Activated CD8-positive, alpha-beta memory T cell treated with anti-CD3 and anti-CD28 coated beads, Interleukin-2, amount 50 U/mL, for 4 hours (primary cell): ENCODE results near the gene CD68.
"Not testable (repeated sequence)": the region's sequence is repeated elsewhere in the genome, so short reads cannot be mapped to it uniquely, and the experiment has no call there.

Experiments
- DNase-seq: peaks from one replicate; pipeline ENCODE4 v3.0.0-alpha.2; 2020

The CD68 gene

DNA sequence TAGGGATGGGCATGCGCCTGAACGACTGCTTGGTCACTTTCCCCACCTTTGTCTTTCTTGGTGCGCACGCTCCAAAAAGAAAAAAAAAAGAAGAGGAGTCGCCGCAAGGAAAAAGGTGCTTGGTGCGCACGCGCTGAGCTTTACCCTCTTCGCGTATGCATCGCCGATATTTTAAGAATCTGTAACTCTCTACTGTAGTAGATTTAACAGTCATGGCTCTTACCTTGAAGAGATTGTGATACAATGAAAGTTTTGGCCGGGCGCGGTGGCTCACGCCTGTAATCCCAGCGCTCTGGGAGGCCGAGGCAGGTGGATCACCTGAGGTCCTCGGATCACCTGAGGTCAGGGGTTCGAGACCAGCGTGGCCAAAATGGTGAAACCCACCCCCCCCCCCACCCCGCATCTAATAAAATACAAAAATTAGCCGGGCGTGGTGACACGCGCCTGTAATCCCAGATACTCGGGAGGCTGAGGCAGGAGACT lies 35.9 kb downstream of the CD68 start:
- no peak for DNase-seq

- no peak for DNase-seq
These were observed 39.2 kb downstream of the CD68 start for GRCh38 chr17:7618608-7619007.

GRCh38 chr17:7620835-7621234 lies 41.4 kb downstream of the CD68 start:
- DNase-seq = no peak

- no peak for DNase-seq
These were observed 44.2 kb downstream of the CD68 start for GRCh38 chr17:7623661-7624060.

DNA sequence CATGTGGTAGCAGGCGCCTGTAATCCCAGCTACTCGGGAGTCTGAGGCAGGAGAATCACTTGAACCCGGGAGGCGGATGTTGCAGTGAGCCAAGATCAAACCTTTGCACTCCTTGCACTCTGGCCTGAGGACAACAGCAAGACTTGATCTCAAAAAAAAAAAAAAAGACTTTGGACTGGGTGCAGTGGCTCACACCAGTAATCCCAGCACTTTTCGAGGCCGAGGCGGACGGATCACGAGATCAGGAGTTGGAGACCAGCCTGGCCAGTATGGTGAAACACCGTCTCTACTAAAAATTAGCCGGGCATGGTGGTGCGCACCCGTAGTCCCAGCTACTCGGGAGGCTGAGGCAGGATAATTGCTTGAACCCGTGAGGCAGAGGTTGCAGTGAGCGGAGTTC lies 46.3 kb downstream of the CD68 start:
- not testable (repeated sequence) for DNase-seq

DNA sequence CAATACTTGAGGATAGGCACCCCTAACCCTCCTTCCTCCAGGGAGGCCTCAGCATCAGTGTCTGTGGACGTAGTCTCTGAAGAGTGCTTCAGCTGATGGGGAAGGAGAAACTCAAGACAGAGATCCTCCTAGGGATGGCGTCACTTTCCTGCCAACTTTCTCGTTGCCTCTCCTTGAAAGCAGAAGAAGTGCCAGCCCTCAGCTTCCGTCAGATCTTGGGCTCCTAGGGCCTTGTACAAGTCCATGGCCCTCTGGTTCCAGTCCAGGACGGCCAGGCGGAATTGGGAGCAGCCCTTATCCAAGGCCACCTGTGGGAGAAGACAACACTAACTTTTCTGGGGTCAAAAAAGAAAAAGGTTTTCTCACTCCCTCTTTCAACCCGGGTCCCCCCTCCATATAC lies 46.9 kb downstream of the CD68 start:
- no peak for DNase-seq

GRCh38 chr17:7626956-7627249 lies 47.5 kb downstream of the CD68 start:
- DNase-seq = no peak

GRCh38 chr17:7627250-7628121 lies 48.0 kb downstream of the CD68 start, which contains the start of gene SAT2:
SAT2 (minus strand) TSS chr17:7627821; CDS start chr17:7627635, 186 bp downstream.
- DNase-seq = peak; percentile 85

DNA sequence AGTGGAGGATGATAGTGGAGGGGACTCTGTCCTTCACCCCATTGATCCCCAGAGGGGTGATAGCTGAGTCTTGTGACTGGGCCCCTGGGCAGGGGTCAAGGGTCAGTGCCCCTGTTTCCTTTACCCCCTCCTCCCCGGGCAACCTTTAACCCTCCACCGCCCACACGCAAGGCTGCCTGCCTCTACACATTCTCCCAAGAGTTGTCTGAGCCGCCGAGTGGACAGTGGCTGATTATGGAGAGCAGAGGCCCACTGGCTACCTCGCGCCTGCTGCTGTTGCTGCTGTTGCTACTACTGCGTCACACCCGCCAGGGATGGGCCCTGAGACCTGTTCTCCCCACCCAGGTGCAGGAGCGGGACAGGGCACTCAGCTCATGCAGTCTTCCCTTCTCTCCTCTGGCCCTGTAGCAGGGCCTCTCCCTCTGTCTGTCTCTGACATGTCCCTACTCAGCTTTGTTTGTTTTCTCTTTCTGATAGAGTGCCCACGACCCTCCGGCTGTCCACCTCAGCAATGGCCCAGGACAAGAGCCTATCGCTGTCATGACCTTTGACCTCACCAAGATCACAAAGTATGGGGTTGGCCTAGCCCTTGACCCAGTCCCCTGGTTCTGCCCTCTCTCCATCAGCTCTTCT lies 50.6 kb downstream of the CD68 start, which contains the start of gene SHBG:
Gene SHBG (plus strand): TSS at position 197 of the 633 bp plus-strand sequence. CDS start 38 bp downstream, at position 235.
- no peak for DNase-seq
